K562 (cell line): ENCODE results near the gene CACNA2D3.

Source experiments
- BRF2 ChIP-seq: IDR thresholded peaks from 3 replicates; pipeline ENCODE4 v1.6.1; 2011; ENCODE audit warnings: borderline replicate concordance, mild to moderate bottlenecking; ENCODE audit not compliant: insufficient read length, insufficient read depth
- CBX1 ChIP-seq: sonication (generic); IDR thresholded peaks from 2 replicates; pipeline ENCODE4 v1.6.1; 2016; ENCODE audit warnings: antibody characterized with exemption, low read depth, mild to moderate bottlenecking
- CTCF ChIP-seq, 3 experiments: IDR thresholded peaks in 2 of 3; conservative IDR thresholded peaks in 1 of 3; 2 replicates each; pipeline ENCODE4 v1.5.1; 2011 to 2012; ENCODE audit warnings: low read length in 3 of 3, mild to moderate bottlenecking in 3 of 3, control low read depth in 2 of 3, improper control_type of control experiment in 1 of 3, inconsistent platforms in 1 of 3, low read depth in 1 of 3, mixed read lengths in 1 of 3, moderate library complexity in 1 of 3; ENCODE audit not compliant: insufficient read depth in 2 of 3
- EP300 ChIP-seq: IDR thresholded peaks from 2 replicates; pipeline ENCODE4 v1.6.1; 2012; ENCODE audit warnings: low read length, improper control_type of control experiment
- FOXM1 ChIP-seq, 2 experiments: fragments of 450-650 bp in 1 of 2; sonication (generic) in 1 of 2; formaldehyde crosslinking in 1 of 2; IDR thresholded peaks; 2 replicates each; pipeline versions ENCODE4 v1.6.1 to v1.9.0; 2017 to 2022; ENCODE audit warnings: low read depth in 2 of 2, mild to moderate bottlenecking in 2 of 2, missing genetic modification reagents in 1 of 2, moderate library complexity in 1 of 2
- FOXP1 ChIP-seq: sonication (generic); formaldehyde crosslinking; IDR thresholded peaks from 2 replicates; pipeline ENCODE4 v1.8.0; 2022; ENCODE audit warnings: mild to moderate bottlenecking, missing genetic modification reagents
- MAX ChIP-seq: sonication (generic); formaldehyde crosslinking; IDR thresholded peaks from 2 replicates; pipeline ENCODE4 v1.9.0; 2022; ENCODE audit warnings: mild to moderate bottlenecking, missing genetic modification reagents
- NR1H2 ChIP-seq: sonication (generic); formaldehyde crosslinking; IDR thresholded peaks from 2 replicates; pipeline ENCODE4 v1.4.0; 2020; ENCODE audit warnings: mild to moderate bottlenecking, missing genetic modification reagents
- POLR2A ChIP-seq: fragments of 450-650 bp; conservative IDR thresholded peaks from 2 replicates; pipeline ENCODE4 v1.6.1; 2016
- RBM25 ChIP-seq: fragments of 200-400 bp; formaldehyde crosslinking; IDR thresholded peaks from 2 replicates; pipeline ENCODE4 v1.6.1; 2018; ENCODE audit warnings: low read length, low read depth, moderate library complexity; ENCODE audit not compliant: severe bottlenecking
- SIN3A ChIP-seq, 2 experiments: fragments of 150-350 bp in 1 of 2; IDR thresholded peaks; 2 replicates each; pipeline ENCODE4 v1.6.1; 2011 to 2016; ENCODE audit warnings: borderline replicate concordance in 2 of 2, low read depth in 2 of 2, low read length in 2 of 2, mild to moderate bottlenecking in 2 of 2, moderate library complexity in 2 of 2; ENCODE audit not compliant: control insufficient read depth in 1 of 2
- SOX6 ChIP-seq: fragments of 450-650 bp; IDR thresholded peaks from 2 replicates; pipeline ENCODE4 v1.6.1; 2014; ENCODE audit warnings: mild to moderate bottlenecking
- ZFP91 ChIP-seq: sonication (generic); formaldehyde crosslinking; IDR thresholded peaks from 2 replicates; pipeline ENCODE4 v1.8.0; 2022; ENCODE audit warnings: mild to moderate bottlenecking, missing genetic modification reagents
- ZNF518B ChIP-seq: fragments of 250-450 bp; sonication (Bioruptor Pico); IDR thresholded peaks from 2 replicates; pipeline ENCODE4 v1.5.0; 2021; ENCODE audit warnings: mild to moderate bottlenecking, moderate library complexity

GRCh38 chr3:54719914-54720313 lies 597.6 kb downstream of the CACNA2D3 start:
- no peak for TF ChIP-seq POLR2A
- TF ChIP-seq NR1H2 (CRISPR knock-in tag) = no peak
- TF ChIP-seq EP300 = no peak
- no peak for TF ChIP-seq FOXP1 (CRISPR knock-in tag)
- no peak for TF ChIP-seq BRF2
- no peak for TF ChIP-seq FOXM1 (IDR thresholded peaks at IDR 0.05; ENCODE audit: low read depth)
- no peak for TF ChIP-seq FOXM1 (CRISPR knock-in tag; IDR thresholded peaks at IDR 0.05; ENCODE audit: low read depth)
- no peak for TF ChIP-seq SOX6
- no peak for TF ChIP-seq RBM25
- no peak for TF ChIP-seq ZFP91
- no peak for TF ChIP-seq ZNF518B (CRISPR knock-in tag)
- no peak for TF ChIP-seq CBX1
- no peak for TF ChIP-seq MAX
- TF ChIP-seq SIN3A (IDR thresholded peaks at IDR 0.05; ENCODE audit: borderline replicate concordance in 2 of 2, control insufficient read depth in 1 of 2, low read depth in 2 of 2, low read length in 2 of 2) = no peak
- no peak for TF ChIP-seq CTCF (IDR thresholded peaks at IDR 0.05 in 2 of 3, conservative IDR thresholded peaks at IDR 0.05 in 1 of 3; ENCODE audit: insufficient read depth in 2 of 3, low read depth in 1 of 3, low read length in 3 of 3)
